SU-DHL-6 (cell line): ENCODE measurements around the gene INTS7.
"Not testable (repeated sequence)": the region's sequence is repeated elsewhere in the genome, so short reads cannot be mapped to it uniquely, and the experiment has no call there.

ENCODE experiments used
- H2AFZ ChIP-seq: fragments of 200-600 bp; sonication (generic); 2 replicates; pipeline ENCODE4 v1.6.1; 2014; ENCODE audit warnings: low read depth, mild to moderate bottlenecking, moderate library complexity, mixed read lengths, antibody characterized with exemption, low read length; ENCODE audit not compliant: severe bottlenecking
- H3F3A ChIP-seq: fragments of 200-600 bp; shearing (Covaris generic); 2 replicates; pipeline ENCODE4 v1.6.0; 2016; ENCODE audit warnings: antibody characterized with exemption, mild to moderate bottlenecking; ENCODE audit not compliant: insufficient read depth
- H3K27ac ChIP-seq: fragments of 200-600 bp; sonication (generic); 2 replicates; pipeline ENCODE4 v1.5.1; 2016; ENCODE audit warnings: low read depth, mild to moderate bottlenecking, low read length, moderate library complexity, mixed read lengths
- H3K27me3 ChIP-seq: fragments of 200-600 bp; sonication (generic), shearing (Covaris generic); 2 replicates; pipeline ENCODE4 v1.6.0; 2014; ENCODE audit warnings: mild to moderate bottlenecking, low read length
- H3K36me3 ChIP-seq: fragments of 200-600 bp; sonication (generic); 2 replicates; pipeline ENCODE4 v1.6.1; 2014; ENCODE audit warnings: mild to moderate bottlenecking, low read length, mixed read lengths
- H3K4me2 ChIP-seq: fragments of 300-600, 200-600 bp; shearing (Covaris generic), sonication (generic); 2 replicates; pipeline ENCODE4 v1.6.0; 2014; ENCODE audit warnings: low read length, low read depth, mild to moderate bottlenecking; ENCODE audit not compliant: poor library complexity, severe bottlenecking
- H3K4me3 ChIP-seq: fragments of 200-600 bp; sonication (generic); 2 replicates; pipeline ENCODE4 v1.5.1; 2014; ENCODE audit warnings: antibody characterized with exemption, low read length, mild to moderate bottlenecking, mixed read lengths; ENCODE audit not compliant: insufficient read depth, poor library complexity, severe bottlenecking
- H3K79me2 ChIP-seq: fragments of 200-600 bp; sonication (generic); 2 replicates; pipeline ENCODE4 v1.6.1; 2014; ENCODE audit warnings: mild to moderate bottlenecking, low read length, moderate library complexity; ENCODE audit not compliant: insufficient read depth
- H3K9ac ChIP-seq: fragments of 200-600 bp; sonication (generic); 2 replicates; pipeline ENCODE4 v1.7.0; 2014; ENCODE audit warnings: mild to moderate bottlenecking, low read length
- H3K9me2 ChIP-seq: fragments of 200-600 bp; sonication (generic); replicated peaks from 2 replicates; pipeline ENCODE4 v1.6.1; 2014; ENCODE audit warnings: low read length; ENCODE audit not compliant: insufficient read depth
- H3K9me3 ChIP-seq: fragments of 200-600 bp; sonication (generic); 2 replicates; pipeline ENCODE4 v1.6.1; 2014; ENCODE audit warnings: low read length, mixed read lengths; ENCODE audit not compliant: insufficient read depth
- H4K20me1 ChIP-seq: fragments of 200-600 bp; sonication (generic); 2 replicates; pipeline ENCODE4 v1.6.1; 2014; ENCODE audit warnings: low read depth, mild to moderate bottlenecking, antibody characterized with exemption, low read length, moderate library complexity, mixed read lengths
- EZH2phosphoT487 ChIP-seq: fragments of 200-600 bp; sonication (generic), shearing (Covaris generic); conservative IDR thresholded peaks from 2 replicates; pipeline ENCODE4 v1.6.1; 2018; ENCODE audit warnings: mild to moderate bottlenecking, antibody characterized with exemption, low read length, moderate library complexity, mixed read lengths
- TF ChIP-seq, protein P1 (sequence below): fragments of 200-600 bp; sonication (generic); IDR thresholded peaks from one replicate; pipeline ENCODE4 v1.5.1; 2017; ENCODE audit warnings: antibody characterized with exemption, mild to moderate bottlenecking, low read length, moderate library complexity; ENCODE audit not compliant: insufficient read depth, poor library complexity, severe bottlenecking

The INTS7 gene

DNA sequence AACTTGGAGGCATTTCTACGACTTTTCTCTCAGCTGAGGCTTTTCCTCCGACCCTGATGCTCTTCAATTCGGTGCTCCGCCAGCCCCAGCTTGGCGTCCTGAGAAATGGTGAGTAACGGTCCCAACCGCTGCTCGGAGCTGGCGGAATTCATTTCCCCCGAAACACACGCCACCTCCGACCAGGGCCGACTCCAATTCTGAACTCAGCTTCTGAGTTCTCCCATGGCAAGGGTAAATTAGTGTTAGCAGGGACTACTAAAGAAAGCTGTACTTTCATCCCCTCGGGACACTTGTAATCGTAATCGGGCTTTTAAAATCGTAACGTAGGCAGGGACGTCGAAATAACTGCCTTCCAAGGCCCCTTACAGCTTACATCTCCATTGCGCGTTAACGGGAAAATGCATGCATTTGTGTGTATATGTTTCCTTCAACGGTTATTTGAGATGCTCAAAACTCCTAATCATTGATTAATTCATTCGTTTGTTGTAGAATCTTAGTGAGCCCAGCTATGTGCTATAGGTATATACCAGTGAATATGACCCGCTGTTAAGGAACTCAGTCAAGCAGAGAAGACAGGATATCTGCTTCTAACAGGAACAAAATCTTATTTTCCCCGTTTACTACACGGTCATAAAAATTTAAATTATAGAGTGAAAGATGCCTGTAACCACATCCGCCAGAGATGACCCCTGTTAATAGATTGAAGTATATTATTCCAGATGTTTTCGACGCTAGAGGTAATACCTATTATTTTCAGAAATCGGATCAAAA lies 663 bp upstream of the INTS7 start:
- Histone ChIP-seq H3K4me3 (peak overlapping the region; percentile 98), H3K27me3 (no peaks in the 10 kb centered on the region), H3K9ac (peak overlapping the region; percentile 90), H3K9me3 (no peaks in the 10 kb centered on the region), H3K9me2 (no peaks in the 10 kb centered on the region), H4K20me1 (peaks cover 42% of the 10 kb centered on the region), H3K79me2 (peaks cover 93% of the 10 kb centered on the region), H3K27ac (peak overlapping the region; percentile 84), H3K4me2 (peak overlapping the region; percentile 80), H2AFZ (peak overlapping the region; percentile 77), H3F3A (no peaks in the 10 kb centered on the region; the same call in 1 of the 2 replicates), H3K36me3 (peaks cover 13% of the 10 kb centered on the region; the same call in 1 of the 2 replicates)
- TF ChIP-seq, protein P1, sequence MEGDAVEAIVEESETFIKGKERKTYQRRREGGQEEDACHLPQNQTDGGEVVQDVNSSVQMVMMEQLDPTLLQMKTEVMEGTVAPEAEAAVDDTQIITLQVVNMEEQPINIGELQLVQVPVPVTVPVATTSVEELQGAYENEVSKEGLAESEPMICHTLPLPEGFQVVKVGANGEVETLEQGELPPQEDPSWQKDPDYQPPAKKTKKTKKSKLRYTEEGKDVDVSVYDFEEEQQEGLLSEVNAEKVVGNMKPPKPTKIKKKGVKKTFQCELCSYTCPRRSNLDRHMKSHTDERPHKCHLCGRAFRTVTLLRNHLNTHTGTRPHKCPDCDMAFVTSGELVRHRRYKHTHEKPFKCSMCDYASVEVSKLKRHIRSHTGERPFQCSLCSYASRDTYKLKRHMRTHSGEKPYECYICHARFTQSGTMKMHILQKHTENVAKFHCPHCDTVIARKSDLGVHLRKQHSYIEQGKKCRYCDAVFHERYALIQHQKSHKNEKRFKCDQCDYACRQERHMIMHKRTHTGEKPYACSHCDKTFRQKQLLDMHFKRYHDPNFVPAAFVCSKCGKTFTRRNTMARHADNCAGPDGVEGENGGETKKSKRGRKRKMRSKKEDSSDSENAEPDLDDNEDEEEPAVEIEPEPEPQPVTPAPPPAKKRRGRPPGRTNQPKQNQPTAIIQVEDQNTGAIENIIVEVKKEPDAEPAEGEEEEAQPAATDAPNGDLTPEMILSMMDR: no peak
- TF ChIP-seq EZH2phosphoT487: no peak

DNA sequence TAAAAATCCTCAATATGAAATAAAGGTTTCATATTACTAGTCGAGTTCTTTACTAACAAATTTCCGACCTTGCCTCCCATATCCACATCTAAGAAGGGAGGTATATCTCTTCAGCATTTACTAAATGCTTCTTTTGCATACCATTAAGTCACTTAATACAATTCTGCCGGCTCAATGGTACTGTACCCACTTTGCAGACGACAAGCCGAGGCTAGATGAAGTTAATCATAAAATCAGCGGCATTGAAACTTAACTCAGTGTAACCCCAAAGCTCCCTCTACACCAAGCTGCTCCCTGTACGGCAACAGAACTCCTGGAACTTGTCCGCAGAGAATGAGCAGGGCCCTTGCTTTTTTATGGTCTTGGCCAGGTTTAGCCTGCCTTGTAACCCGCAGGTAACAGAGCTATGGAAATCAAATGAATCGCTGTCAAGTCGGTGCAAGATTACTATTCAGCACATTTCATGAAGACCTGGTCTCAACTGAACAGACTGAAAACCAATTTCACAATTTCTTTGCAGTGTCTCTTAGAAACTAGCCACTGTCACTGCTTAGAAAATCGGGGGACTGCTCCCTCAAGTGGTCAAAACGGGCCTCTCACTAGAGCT lies 738 bp downstream of the INTS7 start:
- Histone ChIP-seq H4K20me1 (peaks cover 31% of the 10 kb centered on the region), H3K9me3 (no peaks in the 10 kb centered on the region), H3K27ac (peak overlapping the region; percentile 81), H3K4me2 (peak overlapping the region; percentile 90), H3K27me3 (no peaks in the 10 kb centered on the region), H3F3A (no peaks in the 10 kb centered on the region; the same call in 1 of the 2 replicates), H3K79me2 (peaks cover 93% of the 10 kb centered on the region), H3K9me2 (no peaks in the 10 kb centered on the region), H3K9ac (peak overlapping the region; percentile 90), H3K4me3 (peak overlapping the region; percentile 82), H3K36me3 (peaks cover 7% of the 10 kb centered on the region; the same call in 1 of the 2 replicates), H2AFZ (peak overlapping the region; percentile 23)
- no peak for TF ChIP-seq EZH2phosphoT487
- TF ChIP-seq, protein P1: no peak

DNA sequence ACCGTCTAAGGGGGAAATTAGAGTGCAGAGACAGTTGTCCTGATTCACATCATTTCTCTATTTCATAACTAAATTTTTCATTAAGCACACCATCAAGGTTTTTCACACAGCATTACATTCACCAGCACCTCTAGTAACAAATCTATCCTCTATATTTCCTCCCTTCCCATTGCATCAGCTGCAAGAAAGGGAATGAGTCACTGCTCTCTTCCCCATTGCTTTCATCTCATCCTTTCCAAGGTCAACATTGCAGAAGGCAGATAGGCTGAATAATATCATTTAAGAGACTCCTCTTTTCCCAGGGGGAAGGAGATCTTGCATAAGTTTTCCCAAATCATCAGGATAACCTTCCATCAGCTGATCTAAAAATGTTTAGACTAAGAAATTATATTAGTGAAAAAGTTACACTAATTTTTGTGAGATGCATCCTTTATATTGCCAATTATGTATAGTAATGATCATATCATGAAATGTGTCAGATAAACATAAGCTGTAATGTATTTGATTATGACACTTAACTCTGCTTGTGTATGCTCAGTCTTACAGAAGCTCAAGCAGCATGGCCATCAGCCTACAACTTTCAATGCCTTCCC lies 4.3 kb downstream of the INTS7 start:
- peak overlapping the region; percentile 38 for H3K4me2 ChIP-seq
- no peak overlapping the region for H3K27ac ChIP-seq
- no peak for TF ChIP-seq EZH2phosphoT487
- TF ChIP-seq, protein P1: no peak
- H4K20me1 ChIP-seq: peaks cover 16% of the 10 kb centered on the region; the same call in 1 of the 2 replicates
- H3F3A ChIP-seq: no peaks in the 10 kb centered on the region
- H3K9ac ChIP-seq: no peak overlapping the region
- H3K36me3 ChIP-seq: 0 out of 2 replicates have a peak, but pooled peaks cover 3% of the 10 kb centered on the region
- no peak overlapping the region for H2AFZ ChIP-seq
- H3K27me3 ChIP-seq: no peaks in the 10 kb centered on the region
- H3K79me2 ChIP-seq: peaks cover 93% of the 10 kb centered on the region
- no peaks in the 10 kb centered on the region for H3K9me2 ChIP-seq
- no peaks in the 10 kb centered on the region for H3K9me3 ChIP-seq
- H3K4me3 ChIP-seq: no peak overlapping the region

DNA sequence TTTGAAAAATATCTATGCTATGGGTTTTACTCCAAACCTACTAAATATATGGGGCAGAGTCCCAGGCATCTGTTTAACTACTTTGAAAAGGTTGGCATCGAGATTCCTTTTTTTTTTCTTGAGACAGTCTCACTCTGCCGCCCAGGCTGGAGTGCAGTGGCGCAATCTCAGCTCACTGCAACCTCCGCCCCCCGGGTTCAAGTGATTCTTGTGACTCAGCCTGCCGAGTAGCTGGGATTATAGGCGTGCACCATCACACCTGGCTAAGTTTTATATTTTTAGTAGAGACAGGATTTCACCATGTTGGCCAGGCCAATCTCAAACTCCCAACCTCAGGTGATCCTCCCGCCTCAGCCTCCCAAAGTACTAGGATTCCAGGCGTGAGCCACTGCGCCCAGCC lies 7.6 kb downstream of the INTS7 start:
- not testable (repeated sequence) for H3K27me3 ChIP-seq, H3K27ac ChIP-seq, H3K9me3 ChIP-seq, H3K4me2 ChIP-seq, H3F3A ChIP-seq, H3K4me3 ChIP-seq, H3K9me2 ChIP-seq, H3K9ac ChIP-seq, H2AFZ ChIP-seq
- peaks cover 21% of the 10 kb centered on the region for H3K36me3 ChIP-seq
- H4K20me1 ChIP-seq: peaks cover 16% of the 10 kb centered on the region; the same call in 1 of the 2 replicates
- H3K79me2 ChIP-seq: peaks cover 100% of the 10 kb centered on the region
